Activated T-helper 2 cell treated with anti-CD3 and anti-CD28 coated beads, Interferon-gamma antibody, Interleukin-2, Interleukin-4, amounts not matched to agents 10 μg/mL and 5 μg/mL and 100 μg/mL, durations not matched to agents 14 hours and 24 hours and 36 hours (primary cell): Measurements from ENCODE around the gene L3HYPDH. TPM values are rescaled to one million over a fixed set of nuclear protein-coding genes. Genes with fewer than 3 reads are reported as not detected.
A peak's percentile ranks its signal among the peaks of the same experiment; 100 is the strongest.
"Not testable (repeated sequence)": the region's sequence is repeated elsewhere in the genome, so short reads cannot be mapped to it uniquely, and the experiment has no call there.

ENCODE experiments used
- DNase-seq: peaks from one replicate; pipeline ENCODE4 v3.0.0; 2021; ENCODE audit warnings: low spot score
- H3K27ac Mint-ChIP-seq: one replicate; pipeline ENCODE4 v1.8.0; 2021; ENCODE audit warnings: mixed read lengths
- H3K27me3 Mint-ChIP-seq: one replicate; pipeline ENCODE4 v1.8.0; 2021; ENCODE audit warnings: low read depth, mixed read lengths
- H3K36me3 Mint-ChIP-seq: one replicate; pipeline ENCODE4 v1.8.0; 2021; ENCODE audit warnings: low read depth, mixed read lengths
- H3K4me1 Mint-ChIP-seq: one replicate; pipeline ENCODE4 v1.8.0; 2021; ENCODE audit warnings: low read depth, mixed read lengths
- H3K4me3 Mint-ChIP-seq: one replicate; pipeline ENCODE4 v1.8.0; 2021; ENCODE audit warnings: low read depth, mild to moderate bottlenecking, moderate library complexity, mixed read lengths
- H3K9me3 Mint-ChIP-seq: one replicate; pipeline ENCODE4 v1.8.0; 2021; ENCODE audit warnings: mixed read lengths
- intact Hi-C: fragments of 100-400 bp; cut with micrococcal nuclease; formaldehyde crosslinking; loops from one replicate; pipeline ENCODE4 v1.15.1; 2023
- total RNA-seq: library from RNA; stranded (reverse); gene quantifications from 2 replicates; pipeline ENCODE4 v1.2.3, GENCODE V29; 2022

Gene L3HYPDH
- total RNA-seq, 1 donor from 2014 or later = 15.9 TPM

GRCh38 chr14:59465316-59466135, 18.7 kb downstream of the L3HYPDH start, which contains the start of gene GPR135:
Gene GPR135, minus strand, starts transcription at chr14:59465380. Its CDS starts 154 bp downstream, at chr14:59465226.
- DNase-seq = no peak
- intact Hi-C loops = loop anchor here (5.0 to 10.0 kb wide), 3 partner anchors 278 to 699 kb away; partner anchors contain the start of genes DAAM1 and DHRS7
- Mint-ChIP-seq H3K4me3 (peak within 1 kb of the TSS; percentile 84), H3K27ac (peak within 1 kb of the TSS; percentile 58), H3K36me3 (peaks cover 5% of the 10 kb centered on the region), H3K9me3 (no peaks in the 10 kb centered on the region), H3K4me1 (peaks cover 6% of the 10 kb centered on the region), H3K27me3 (peaks cover 3% of the 10 kb centered on the region)

- peak overlapping the region; percentile 58 for H3K27ac Mint-ChIP-seq
- peaks cover 3% of the 10 kb centered on the region for H3K27me3 Mint-ChIP-seq
- peaks cover 6% of the 10 kb centered on the region for H3K4me1 Mint-ChIP-seq
- peak; percentile 43 for DNase-seq
- H3K9me3 Mint-ChIP-seq = no peaks in the 10 kb centered on the region
- peaks cover 5% of the 10 kb centered on the region for H3K36me3 Mint-ChIP-seq
- peak overlapping the region; percentile 84 for H3K4me3 Mint-ChIP-seq
- intact Hi-C loops = loop anchor here (1.0 to 10.0 kb wide), 4 partner anchors 20 to 700 kb away; partner anchors contain the start of genes DAAM1, DHRS7, JKAMP and L3HYPDH
These were observed 19.5 kb downstream of the L3HYPDH start for GRCh38 chr14:59464486-59465315.

- intact Hi-C loops = loop anchor here (1.0 to 10.0 kb wide), 3 partner anchors 20 to 701 kb away; partner anchors contain the start of genes DHRS7, JKAMP and L3HYPDH
- H3K4me3 Mint-ChIP-seq = peak overlapping the region; percentile 84
- peaks cover 3% of the 10 kb centered on the region for H3K27me3 Mint-ChIP-seq
- no peak overlapping the region for H3K27ac Mint-ChIP-seq
- peaks cover 6% of the 10 kb centered on the region for H3K4me1 Mint-ChIP-seq
- H3K9me3 Mint-ChIP-seq = no peaks in the 10 kb centered on the region
- no peak for DNase-seq
- peaks cover 8% of the 10 kb centered on the region for H3K36me3 Mint-ChIP-seq
These were observed 20.3 kb downstream of the L3HYPDH start for GRCh38 chr14:59463787-59464485.

- H3K27ac Mint-ChIP-seq = no peak overlapping the region
- H3K4me1 Mint-ChIP-seq = peaks cover 6% of the 10 kb centered on the region
- H3K27me3 Mint-ChIP-seq = peaks cover 3% of the 10 kb centered on the region
- H3K9me3 Mint-ChIP-seq = no peaks in the 10 kb centered on the region
- no peak overlapping the region for H3K4me3 Mint-ChIP-seq
- intact Hi-C loops = loop anchor here (10.0 kb wide), 2 partner anchors 437 to 703 kb away; partner anchors contain the start of gene DHRS7
- no peak for DNase-seq
- H3K36me3 Mint-ChIP-seq = peaks cover 13% of the 10 kb centered on the region
These were observed 22.3 kb downstream of the L3HYPDH start for GRCh38 chr14:59461891-59462290.

- no peak for DNase-seq
- Mint-ChIP-seq H3K4me3 (no peak overlapping the region), H3K9me3 (no peaks in the 10 kb centered on the region), H3K36me3 (peaks cover 20% of the 10 kb centered on the region), H3K27me3 (peaks cover under 1% of the 10 kb centered on the region), H3K4me1 (peaks cover 3% of the 10 kb centered on the region), H3K27ac (no peak overlapping the region)
- intact Hi-C loops = loop anchor here (10.0 kb wide), 2 partner anchors 436 to 704 kb away; partner anchors contain the start of gene DHRS7
These were observed 23.8 kb downstream of the L3HYPDH start for GRCh38 chr14:59460378-59460777.

- no peak overlapping the region for H3K27ac Mint-ChIP-seq
- H3K9me3 Mint-ChIP-seq = no peaks in the 10 kb centered on the region
- H3K27me3 Mint-ChIP-seq = no peaks in the 10 kb centered on the region
- H3K4me1 Mint-ChIP-seq = no peaks in the 10 kb centered on the region
- no peak overlapping the region for H3K4me3 Mint-ChIP-seq
- no peak for DNase-seq
- intact Hi-C loops = no loop called here
- peaks cover 18% of the 10 kb centered on the region for H3K36me3 Mint-ChIP-seq
These were observed 25.7 kb downstream of the L3HYPDH start for GRCh38 chr14:59458486-59458885.

- no peak for DNase-seq
- no peak overlapping the region for H3K27ac Mint-ChIP-seq
- no peaks in the 10 kb centered on the region for H3K27me3 Mint-ChIP-seq
- H3K4me3 Mint-ChIP-seq = no peak overlapping the region
- intact Hi-C loops = no loop called here
- peaks cover 15% of the 10 kb centered on the region for H3K36me3 Mint-ChIP-seq
- H3K4me1 Mint-ChIP-seq = no peaks in the 10 kb centered on the region
- H3K9me3 Mint-ChIP-seq = no peaks in the 10 kb centered on the region
These were observed 28.8 kb downstream of the L3HYPDH start for GRCh38 chr14:59455411-59455810.

GRCh38 chr14:59454139-59454538, 30.1 kb downstream of the L3HYPDH start:
- DNase-seq = no peak
- no peak overlapping the region for H3K27ac Mint-ChIP-seq
- intact Hi-C loops = no loop called here
- H3K36me3 Mint-ChIP-seq = peaks cover 12% of the 10 kb centered on the region
- no peaks in the 10 kb centered on the region for H3K27me3 Mint-ChIP-seq
- H3K4me1 Mint-ChIP-seq = no peaks in the 10 kb centered on the region
- no peaks in the 10 kb centered on the region for H3K9me3 Mint-ChIP-seq
- H3K4me3 Mint-ChIP-seq = no peak overlapping the region

- intact Hi-C loops = no loop called here
- H3K4me3 Mint-ChIP-seq = no peak overlapping the region
- no peak overlapping the region for H3K27ac Mint-ChIP-seq
- no peaks in the 10 kb centered on the region for H3K4me1 Mint-ChIP-seq
- no peaks in the 10 kb centered on the region for H3K9me3 Mint-ChIP-seq
- H3K36me3 Mint-ChIP-seq = peaks cover 6% of the 10 kb centered on the region
- no peak for DNase-seq
- no peaks in the 10 kb centered on the region for H3K27me3 Mint-ChIP-seq
These were observed 32.4 kb downstream of the L3HYPDH start for GRCh38 chr14:59451849-59452248.

- Mint-ChIP-seq H3K9me3 (no peaks in the 10 kb centered on the region), H3K36me3 (peaks cover 2% of the 10 kb centered on the region), H3K27ac (no peak overlapping the region), H3K27me3 (no peaks in the 10 kb centered on the region), H3K4me1 (no peaks in the 10 kb centered on the region), H3K4me3 (no peak overlapping the region)
- intact Hi-C loops = no loop called here
- no peak for DNase-seq
These were observed 33.5 kb downstream of the L3HYPDH start for GRCh38 chr14:59450716-59451115.

GRCh38 chr14:59448673-59449072, 35.5 kb downstream of the L3HYPDH start:
- H3K27me3 Mint-ChIP-seq, H3K4me3 Mint-ChIP-seq, H3K4me1 Mint-ChIP-seq, DNase-seq, H3K9me3 Mint-ChIP-seq, H3K36me3 Mint-ChIP-seq, intact Hi-C loops, H3K27ac Mint-ChIP-seq: not testable (repeated sequence)

GRCh38 chr14:59439256-59439965, 44.8 kb downstream of the L3HYPDH start:
- DNase-seq = no peak
- no peaks in the 10 kb centered on the region for H3K9me3 Mint-ChIP-seq
- H3K4me1 Mint-ChIP-seq = no peaks in the 10 kb centered on the region
- no peaks in the 10 kb centered on the region for H3K36me3 Mint-ChIP-seq
- no peak overlapping the region for H3K4me3 Mint-ChIP-seq
- peaks cover 2% of the 10 kb centered on the region for H3K27me3 Mint-ChIP-seq
- H3K27ac Mint-ChIP-seq = no peak overlapping the region
- intact Hi-C loops = no loop called here
